Lung (tissue), 12 donors: Measurements from ENCODE around the gene XIRP2. TPM values are rescaled to one million over a fixed set of nuclear protein-coding genes. Genes with fewer than 3 reads are reported as not detected.

ENCODE experiments used
- ATAC-seq: fragments of 200-7000 bp; cut with Tn5 transposase; one replicate; pipeline ENCODE4 v1.9.1; 2020; ENCODE audit warnings: moderate number of reproducible peaks; ENCODE audit not compliant: insufficient read depth, low FRiP score
- DNase-seq, 3 donors: peaks; one replicate each; pipeline ENCODE4 v3.0.0-alpha.2; 2013 to 2017
- H3K27ac ChIP-seq, 2 donors: one replicate each; pipeline ENCODE4 v1.5.1; 2013; ENCODE audit warnings: mild to moderate bottlenecking in 2 of 2, moderate library complexity in 2 of 2, control low read depth in 1 of 2, inconsistent platforms in 1 of 2, low read depth in 1 of 2, low read length in 1 of 2
- H3K27me3 ChIP-seq, 3 donors: one replicate each; pipeline ENCODE4 v1.5.1; 2013; ENCODE audit warnings: low read length in 2 of 3; ENCODE audit not compliant: control insufficient read depth in 3 of 3, insufficient read depth in 3 of 3
- H3K36me3 ChIP-seq, 4 donors: one replicate each; pipeline ENCODE4 v1.5.1; 2013; ENCODE audit warnings: low read length in 4 of 4, mild to moderate bottlenecking in 1 of 4, moderate library complexity in 1 of 4; ENCODE audit not compliant: control insufficient read depth in 4 of 4, insufficient read depth in 4 of 4
- H3K4me1 ChIP-seq, 5 donors: one replicate each; pipeline ENCODE4 v1.5.1; 2013; ENCODE audit warnings: low read length in 5 of 5, mild to moderate bottlenecking in 2 of 5, moderate library complexity in 1 of 5; ENCODE audit not compliant: control insufficient read depth in 5 of 5, insufficient read depth in 5 of 5
- H3K4me3 ChIP-seq: one replicate; pipeline ENCODE4 v1.5.1; 2013; ENCODE audit warnings: mild to moderate bottlenecking, control low read depth, moderate library complexity
- H3K9ac ChIP-seq, 2 donors: one replicate each; pipeline ENCODE4 v1.5.1; 2013; ENCODE audit warnings: low read length in 2 of 2, control low read depth in 1 of 2; ENCODE audit not compliant: insufficient read depth in 1 of 2
- H3K9me3 ChIP-seq, 4 donors: one replicate each; pipeline ENCODE4 v1.5.1; 2013; ENCODE audit warnings: low read length in 3 of 4, mild to moderate bottlenecking in 1 of 4, moderate library complexity in 1 of 4; ENCODE audit not compliant: control insufficient read depth in 4 of 4, insufficient read depth in 3 of 4
- WGBS, 2 donors: extraction: QIAGEN DNeasy Blood & Tissue Kit; methylation state at CpG; one replicate each; pipeline ENCODE4 v1.1.7; 2013; 5-methylcytosine and 5-hydroxymethylcytosine counted together
- polyA plus RNA-seq, 2 donors: library from polyadenylated mRNA; stranded (reverse); fragments of 200-250 nt; gene quantifications; one replicate each; pipeline ENCODE4 v1.2.1, GENCODE V29; 2013
- total RNA-seq, 2 donors: library from RNA; depleted of rRNA in 1 of 2; stranded (reverse); fragments of >200 nt in 1 of 2; gene quantifications; one replicate each; pipeline ENCODE4 v1.2.1, GENCODE V29; 2014 to 2021
- TF ChIP-seq, protein P1 (sequence below): IDR thresholded peaks from 2 replicates; pipeline ENCODE4 v1.5.1; 2012; ENCODE audit warnings: mild to moderate bottlenecking; ENCODE audit errors: control extremely low read depth, extremely low read depth
- donor health status: control.
- donor health status: control.
- donor health status: Bipolar disorder and iron deficiency.
- donor health status: healthy.
- donor health status: DM: yes; HTN: yes; CAD: no.

Gene XIRP2
- total and polyA plus RNA-seq, 4 donors: 0.11 to 0.46 (median 0.14) TPM; not detected in 1

DNA sequence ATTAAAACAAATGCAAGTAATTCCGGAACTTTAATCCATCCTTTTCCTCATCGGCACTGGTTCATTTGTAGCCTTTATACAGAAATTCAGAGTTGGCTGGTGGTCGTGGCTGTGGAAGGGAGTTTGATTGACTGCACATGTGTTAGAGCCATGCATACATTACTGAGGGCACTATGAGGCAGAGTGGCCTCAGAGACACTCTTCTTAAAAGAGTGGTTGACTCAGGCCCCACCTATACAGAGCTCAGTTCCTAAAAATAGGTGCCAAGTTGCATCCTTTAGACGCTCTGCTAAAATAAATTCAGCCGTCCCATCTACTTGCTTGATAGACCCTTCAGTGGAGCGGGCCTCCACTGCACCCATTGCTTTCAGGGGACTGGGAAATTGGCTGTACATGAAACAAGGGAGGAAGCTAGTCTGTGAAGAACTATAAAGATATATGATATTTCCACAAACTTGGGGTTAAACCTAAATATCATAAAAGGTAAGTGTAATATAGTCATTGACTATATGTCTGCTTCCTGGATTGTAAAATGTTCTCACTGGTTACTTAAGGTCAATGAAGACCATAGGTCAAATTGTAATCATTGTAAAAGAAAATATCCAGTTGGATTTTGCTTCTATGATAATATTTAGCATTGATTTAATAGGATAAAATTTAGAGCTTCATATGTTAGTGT lies 298.9 kb downstream of the XIRP2 start:
- WGBS, 2 donors: 92 to 93% methylated on average over 6 of the region's 6 CpGs
- ATAC-seq (no peak), DNase-seq (no peak)
- no peaks in the 10 kb centered on the region for H3K9me3 ChIP-seq
- H3K36me3 ChIP-seq: no peaks in the 10 kb centered on the region
- no peak overlapping the region for H3K9ac ChIP-seq
- no peaks in the 10 kb centered on the region for H3K27me3 ChIP-seq
- TF ChIP-seq, protein P1, sequence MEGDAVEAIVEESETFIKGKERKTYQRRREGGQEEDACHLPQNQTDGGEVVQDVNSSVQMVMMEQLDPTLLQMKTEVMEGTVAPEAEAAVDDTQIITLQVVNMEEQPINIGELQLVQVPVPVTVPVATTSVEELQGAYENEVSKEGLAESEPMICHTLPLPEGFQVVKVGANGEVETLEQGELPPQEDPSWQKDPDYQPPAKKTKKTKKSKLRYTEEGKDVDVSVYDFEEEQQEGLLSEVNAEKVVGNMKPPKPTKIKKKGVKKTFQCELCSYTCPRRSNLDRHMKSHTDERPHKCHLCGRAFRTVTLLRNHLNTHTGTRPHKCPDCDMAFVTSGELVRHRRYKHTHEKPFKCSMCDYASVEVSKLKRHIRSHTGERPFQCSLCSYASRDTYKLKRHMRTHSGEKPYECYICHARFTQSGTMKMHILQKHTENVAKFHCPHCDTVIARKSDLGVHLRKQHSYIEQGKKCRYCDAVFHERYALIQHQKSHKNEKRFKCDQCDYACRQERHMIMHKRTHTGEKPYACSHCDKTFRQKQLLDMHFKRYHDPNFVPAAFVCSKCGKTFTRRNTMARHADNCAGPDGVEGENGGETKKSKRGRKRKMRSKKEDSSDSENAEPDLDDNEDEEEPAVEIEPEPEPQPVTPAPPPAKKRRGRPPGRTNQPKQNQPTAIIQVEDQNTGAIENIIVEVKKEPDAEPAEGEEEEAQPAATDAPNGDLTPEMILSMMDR: no peak
- H3K4me1 ChIP-seq: peaks cover 0 to 7% (median 0%) of the 10 kb centered on the region in 5 donors
- H3K27ac ChIP-seq: peak overlapping the region in 1 of 2 donors; percentile 60
- no peak overlapping the region for H3K4me3 ChIP-seq

DNA sequence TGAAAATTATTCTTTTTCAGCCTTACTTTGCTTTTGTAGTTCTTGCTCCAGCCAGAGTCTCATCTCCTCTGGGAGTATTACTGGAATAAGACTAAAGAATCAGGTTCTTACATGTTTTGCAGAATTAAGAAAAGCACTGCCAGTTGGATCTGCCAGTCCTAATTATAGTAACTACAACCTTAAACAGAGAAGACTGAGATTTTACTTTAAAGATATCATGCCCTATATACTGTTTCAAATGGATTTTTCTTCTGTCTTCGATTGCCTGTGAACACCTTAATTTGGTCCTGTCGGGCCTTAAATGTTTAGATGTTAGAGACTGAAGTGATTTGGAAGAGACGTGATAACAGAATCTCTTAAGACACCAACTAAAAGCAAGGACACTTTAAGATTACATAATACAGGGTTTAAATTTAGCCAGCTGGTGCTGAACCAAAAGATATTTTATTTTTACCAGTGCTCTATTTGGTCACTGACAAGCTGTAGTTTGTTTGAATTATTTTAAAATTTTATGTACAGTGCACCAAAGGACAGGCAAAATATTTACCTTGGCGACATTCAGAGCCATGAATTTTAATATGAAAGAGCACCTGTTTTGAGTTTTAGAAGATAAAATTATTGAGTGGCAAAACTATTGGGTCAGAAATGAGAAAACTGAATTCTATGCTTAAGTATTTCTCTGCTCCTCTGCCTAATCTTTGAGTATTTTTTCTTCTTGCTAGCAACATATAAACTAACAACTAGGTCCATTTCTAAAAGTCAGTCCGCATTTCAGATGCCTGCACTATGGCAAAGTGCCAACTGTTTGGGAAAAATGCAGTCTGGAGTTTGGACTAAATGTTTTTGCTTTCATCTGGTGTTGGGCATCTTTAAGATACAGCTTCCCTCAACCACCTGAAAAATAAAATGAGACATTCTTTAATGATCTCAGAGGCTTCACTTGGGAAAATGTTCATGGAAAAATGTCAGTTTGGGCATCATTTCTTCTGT lies 300.0 kb downstream of the XIRP2 start:
- TF ChIP-seq, protein P1: no peak
- Histone ChIP-seq H3K9me3 (no peaks in the 10 kb centered on the region), H3K27me3 (no peaks in the 10 kb centered on the region), H3K36me3 (no peaks in the 10 kb centered on the region), H3K27ac (peak overlapping the region in 1 of 2 donors; percentile 91), H3K4me1 (peaks cover 0 to 7% (median 0%) of the 10 kb centered on the region in 5 donors), H3K9ac (no peak overlapping the region), H3K4me3 (no peak overlapping the region)
- ATAC-seq (no peak), DNase-seq (peak in 1 of 3 donors; percentile 25)
- WGBS, 2 donors: 62 to 76% methylated on average over 5 of the region's 5 CpGs

DNA sequence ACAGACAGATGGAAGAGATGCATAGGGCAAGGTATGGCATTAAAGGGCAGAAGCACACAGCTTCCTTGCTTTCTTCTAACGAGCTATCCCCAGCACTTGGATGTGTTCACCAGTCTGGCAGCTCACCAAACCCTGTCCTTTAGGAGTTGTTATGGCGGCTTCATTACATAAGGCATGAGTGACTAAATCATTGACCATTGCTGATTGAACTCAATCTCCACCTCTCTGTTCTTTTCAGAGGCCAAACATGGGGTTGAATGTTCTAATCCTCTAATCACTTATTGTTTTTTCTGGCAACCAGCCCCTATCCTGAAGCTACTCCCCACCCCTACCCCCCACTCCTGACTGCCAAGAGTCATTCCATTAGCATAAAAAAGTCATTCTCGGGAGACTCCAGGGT lies 301.8 kb downstream of the XIRP2 start:
- TF ChIP-seq, protein P1: no peak
- DNase-seq (no peak), ATAC-seq (no peak)
- Histone ChIP-seq H3K36me3 (no peaks in the 10 kb centered on the region), H3K9ac (no peak overlapping the region), H3K9me3 (no peaks in the 10 kb centered on the region), H3K4me1 (peaks cover 0 to 7% (median 0%) of the 10 kb centered on the region in 5 donors), H3K27ac (peak overlapping the region in 1 of 2 donors; percentile 91), H3K4me3 (no peak overlapping the region), H3K27me3 (no peaks in the 10 kb centered on the region)
- 78 to 85% methylated on average over 3 of the region's 3 CpGs for WGBS, 2 donors
